NOMO-1 treated with dmso at 0.1 percent for 144 hours (cell line): Measurements from ENCODE around the gene GPR33.
"Not testable (repeated sequence)": the region's sequence is repeated elsewhere in the genome, so short reads cannot be mapped to it uniquely, and the experiment has no call there.

ENCODE experiments used
- DNase-seq: peaks from one replicate; lab custom pipeline; 2025; ENCODE audit not compliant: unreplicated experiment; lab: John Stamatoyannopoulos, UW

Gene GPR33

GRCh38 chr14:31462450-31462849, 25.4 kb downstream of the GPR33 start:
- DNase-seq: not testable (repeated sequence)

- DNase-seq: no peak
Measured at GRCh38 chr14:31461545-31461944, 26.3 kb downstream of the GPR33 start.

GRCh38 chr14:31457665-31458659, 29.9 kb downstream of the GPR33 start:
- DNase-seq: no peak

- peak; percentile 90 for DNase-seq
Measured at GRCh38 chr14:31456841-31457664, 30.8 kb downstream of the GPR33 start, which contains the start of gene DTD2. DTD2 (minus strand) TSS chr14:31457506; CDS start chr14:31457393, 113 bp downstream.

GRCh38 chr14:31449971-31450610, 37.7 kb downstream of the GPR33 start:
- DNase-seq: peak; percentile 2

- DNase-seq: no peak
Measured at GRCh38 chr14:31449136-31449535, 38.7 kb downstream of the GPR33 start.

GRCh38 chr14:31445703-31446102, 42.1 kb downstream of the GPR33 start:
- no peak for DNase-seq

- DNase-seq: no peak
Measured at GRCh38 chr14:31442284-31442683, 45.6 kb downstream of the GPR33 start.

- no peak for DNase-seq
Measured at GRCh38 chr14:31441273-31442111, 46.3 kb downstream of the GPR33 start.

GRCh38 chr14:31440280-31440679, 47.6 kb downstream of the GPR33 start:
- DNase-seq: no peak

GRCh38 chr14:31439561-31439960, 48.3 kb downstream of the GPR33 start:
- DNase-seq: no peak

GRCh38 chr14:31437045-31437691, 50.7 kb downstream of the GPR33 start:
- not testable (repeated sequence) for DNase-seq

- DNase-seq: no peak
Measured at GRCh38 chr14:31435276-31435675, 52.6 kb downstream of the GPR33 start.
